HG02759 (cell line): ENCODE data around the gene HIP1.
"Not testable (repeated sequence)": the region's sequence is repeated elsewhere in the genome, so short reads cannot be mapped to it uniquely, and the experiment has no call there.

Source experiments
- ATAC-seq: cut with Tn5 transposase; IDR thresholded peaks from one replicate; pipeline ENCODE4 v1.9.1; 2021; ENCODE audit warnings: mild to moderate bottlenecking, moderate library complexity; ENCODE audit not compliant: unreplicated experiment

HIP1 gene

GRCh38 chr7:75739796-75740672 is 1.3 kb upstream of the HIP1 start:
- peak; percentile 25 for ATAC-seq

DNA sequence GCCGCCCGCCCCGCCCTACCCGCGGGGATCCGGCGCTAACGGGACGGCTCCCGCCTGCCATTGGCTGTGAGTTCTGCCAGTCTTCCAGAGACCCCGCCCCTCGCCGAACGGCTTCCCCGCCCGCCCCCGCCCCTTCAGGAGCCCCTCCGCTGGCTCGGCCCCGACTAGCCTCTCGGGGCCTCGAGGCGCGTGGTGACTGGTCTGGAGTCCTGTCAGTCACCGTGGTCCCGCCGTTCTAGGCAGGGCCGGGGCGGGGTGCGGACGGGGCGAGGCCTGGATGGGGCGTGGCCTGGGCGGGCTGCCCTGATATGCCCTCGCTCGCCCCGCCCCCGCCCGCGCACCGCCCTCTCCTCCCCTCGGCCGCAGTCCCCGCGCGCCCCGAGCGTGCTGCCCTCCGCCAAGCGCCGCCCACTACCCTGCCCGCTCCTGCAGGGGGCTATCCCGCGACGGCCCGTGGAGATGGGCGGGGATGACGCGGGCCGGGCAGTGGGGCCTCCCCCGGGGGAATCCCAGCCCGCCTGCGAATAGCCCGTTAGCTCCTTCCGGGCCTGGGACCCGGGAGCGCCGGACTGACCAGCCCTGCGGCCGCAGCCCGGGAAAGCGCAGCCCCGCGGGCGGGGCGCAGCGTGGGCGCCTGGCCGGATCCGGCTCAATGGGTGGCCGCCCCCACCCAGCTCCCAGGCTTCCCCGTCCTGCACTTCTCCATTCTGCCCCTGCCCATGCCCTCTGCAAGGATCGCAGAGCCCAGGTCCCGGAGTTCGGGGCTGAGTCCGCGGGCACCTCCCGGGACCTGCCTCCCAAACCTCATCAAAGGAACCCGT is 444 bp upstream of the HIP1 start:
- ATAC-seq: peak; percentile 96

- ATAC-seq: no peak
Observed at GRCh38 chr7:75737856-75738603, 711 bp downstream of the HIP1 start.

DNA sequence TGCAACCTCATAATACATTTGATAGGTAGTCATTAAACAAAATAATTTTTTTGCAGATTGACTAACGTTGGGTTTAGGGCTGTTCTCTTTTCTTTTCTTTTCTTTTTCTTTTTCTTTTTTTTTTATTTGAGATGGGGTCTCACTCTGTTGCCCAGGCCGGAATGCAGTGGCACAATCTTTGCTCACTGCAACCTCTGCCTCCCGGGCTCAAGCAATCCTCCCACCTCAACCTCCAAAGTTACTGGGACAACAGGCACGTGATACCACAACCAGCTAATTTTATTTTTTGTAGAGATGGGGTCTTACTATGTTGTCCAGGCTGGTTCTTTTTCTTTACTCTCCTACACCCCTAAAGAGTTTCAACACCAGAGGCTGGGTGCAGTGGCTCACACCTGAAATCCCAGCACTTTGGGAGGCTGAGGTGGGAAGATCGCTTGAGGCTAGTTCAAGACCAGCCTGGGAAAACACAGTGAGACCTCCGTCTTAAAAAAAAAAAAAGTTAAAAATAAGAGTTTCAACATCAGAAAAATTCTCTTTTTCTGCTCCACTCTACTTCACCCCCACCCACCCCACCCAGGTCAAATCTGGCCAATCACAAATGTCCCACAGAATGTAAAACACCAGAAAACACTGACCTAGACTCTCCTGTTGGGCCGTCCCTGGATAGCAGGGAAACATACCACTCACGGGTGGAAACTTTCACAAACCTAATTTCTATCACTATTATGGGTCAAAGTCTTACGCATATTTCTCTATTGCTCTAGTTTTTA is 3.0 kb downstream of the HIP1 start:
- ATAC-seq: no peak

DNA sequence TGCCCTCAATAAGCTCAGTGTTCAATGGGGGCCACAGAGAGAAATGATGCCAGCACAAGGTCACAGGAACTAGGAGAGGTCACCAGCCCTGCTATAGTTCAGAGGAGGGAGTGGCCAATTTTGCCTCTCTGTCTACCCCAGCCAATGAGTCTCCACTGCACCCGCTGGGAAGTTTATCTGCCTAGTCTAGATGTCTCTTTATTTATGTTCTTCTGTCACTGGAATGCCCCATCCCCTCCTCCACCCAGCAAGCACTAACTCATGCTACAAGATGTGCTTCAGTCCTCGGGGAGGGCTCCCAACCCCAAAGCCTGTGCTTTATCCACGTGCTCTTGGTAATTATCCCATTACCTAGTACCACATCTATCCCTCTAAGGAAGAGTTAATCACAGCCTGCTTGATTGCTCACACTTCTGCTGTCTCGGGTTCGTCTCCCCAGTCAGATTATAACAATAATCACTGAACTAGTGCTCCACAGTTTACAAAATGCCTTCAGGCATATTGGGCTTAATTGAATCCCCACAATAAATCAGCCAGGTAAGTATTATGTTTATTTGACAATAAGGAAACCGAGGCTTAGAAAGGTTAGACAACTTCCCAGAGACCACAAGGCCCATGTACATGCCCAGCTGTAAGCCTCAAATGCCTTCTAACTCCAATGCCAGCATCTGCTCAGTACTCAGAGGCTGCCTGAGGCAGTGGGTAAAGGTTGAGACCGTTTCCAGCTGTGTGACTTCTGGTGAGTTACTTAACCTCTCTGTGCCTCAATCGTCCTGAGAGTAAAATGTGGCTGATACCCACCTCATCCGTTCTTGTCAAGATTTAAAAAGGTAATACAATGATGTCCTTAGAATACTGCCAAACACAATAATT is 3.9 kb downstream of the HIP1 start:
- no peak for ATAC-seq

- no peak for ATAC-seq
Observed at GRCh38 chr7:75732764-75733630, 5.7 kb downstream of the HIP1 start.

- no peak for ATAC-seq
Observed at GRCh38 chr7:75732016-75732521, 6.7 kb downstream of the HIP1 start.

DNA sequence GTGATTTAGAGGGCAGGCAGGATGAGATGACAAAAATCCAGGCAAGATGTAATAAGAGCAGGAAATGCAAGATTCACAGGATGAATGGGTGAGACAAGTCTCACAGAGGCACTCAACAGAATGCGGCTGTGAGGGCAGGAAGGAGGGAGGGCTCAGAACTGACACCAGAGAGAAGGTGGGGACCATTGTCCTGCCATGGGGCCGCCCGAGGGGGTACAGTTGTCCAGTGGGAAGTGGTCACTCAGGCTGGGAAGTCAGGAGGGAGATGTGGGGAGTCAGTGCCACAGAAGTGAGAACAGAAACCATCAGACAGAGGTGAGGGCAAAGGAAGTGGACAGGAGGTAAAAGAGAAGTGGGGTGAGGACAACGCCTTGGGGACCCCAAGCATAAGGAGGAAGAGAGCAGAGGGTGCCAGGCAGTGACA is 8.9 kb downstream of the HIP1 start:
- no peak for ATAC-seq

- no peak for ATAC-seq
Observed at GRCh38 chr7:75727881-75728593, 10.7 kb downstream of the HIP1 start.

GRCh38 chr7:75727351-75727750 is 11.4 kb downstream of the HIP1 start:
- ATAC-seq: not testable (repeated sequence)

DNA sequence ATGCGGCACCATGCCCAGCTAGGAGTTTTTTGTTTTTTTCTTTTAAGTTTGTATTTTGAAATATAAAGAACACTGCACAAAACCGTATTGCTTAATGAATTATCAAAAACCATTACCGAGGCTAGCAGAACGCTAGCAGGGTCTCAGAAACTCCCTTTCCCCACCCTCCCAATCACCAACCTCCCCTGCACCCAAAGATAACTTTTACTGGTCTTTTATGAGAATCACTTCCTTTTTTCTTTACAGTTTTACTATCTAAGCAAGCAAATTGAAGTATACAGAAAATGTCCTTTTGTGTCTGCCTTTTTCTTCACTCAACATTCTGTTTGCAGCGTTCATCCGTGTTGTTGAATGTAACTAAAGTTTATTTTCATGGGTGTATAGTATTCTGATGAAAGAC is 13.4 kb downstream of the HIP1 start:
- ATAC-seq: no peak

DNA sequence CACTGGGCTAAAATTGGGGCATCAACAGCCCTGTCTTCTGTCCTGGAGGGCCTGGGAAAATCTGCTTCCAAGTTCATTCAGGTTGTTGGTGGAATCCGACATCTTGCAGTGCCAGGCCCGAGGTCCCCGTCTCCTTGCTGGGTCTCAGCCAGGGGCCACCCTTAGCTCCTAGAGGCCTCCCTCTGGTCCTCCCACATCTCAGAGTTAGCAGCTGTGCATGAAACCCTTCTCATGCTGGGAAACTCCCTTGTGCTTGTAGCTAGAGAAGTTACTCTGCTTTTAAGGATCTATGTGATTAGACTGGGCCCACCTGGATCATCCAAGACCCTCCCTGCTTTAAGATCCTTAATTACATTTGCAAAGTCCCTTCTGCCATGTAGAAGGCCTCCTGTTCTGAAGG is 15.3 kb downstream of the HIP1 start:
- no peak for ATAC-seq

GRCh38 chr7:75722373-75722772 is 16.4 kb downstream of the HIP1 start:
- ATAC-seq: no peak

DNA sequence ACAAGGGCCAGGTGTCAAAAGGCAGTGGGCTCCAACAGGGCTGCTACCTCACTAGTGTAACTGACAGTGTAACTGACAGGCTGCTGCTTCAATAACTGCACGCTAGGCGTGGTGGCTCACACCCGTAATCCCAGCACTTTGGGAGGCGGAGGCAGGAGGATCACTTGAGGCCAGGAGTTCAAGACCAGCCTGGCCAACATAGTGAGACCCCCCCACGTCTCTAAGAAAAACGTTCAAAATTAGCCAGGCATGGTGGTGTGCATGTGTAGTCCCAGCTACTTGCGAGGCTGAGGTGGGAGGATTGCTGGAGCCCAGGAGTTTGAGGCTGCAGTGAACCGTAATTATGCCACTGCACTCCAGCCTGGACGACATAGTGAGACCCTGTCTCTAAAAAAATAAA is 16.8 kb downstream of the HIP1 start:
- not testable (repeated sequence) for ATAC-seq

GRCh38 chr7:75721426-75721825 is 17.3 kb downstream of the HIP1 start:
- ATAC-seq: no peak

GRCh38 chr7:75719626-75720025 is 19.1 kb downstream of the HIP1 start:
- ATAC-seq: no peak

GRCh38 chr7:75718390-75719031 is 20.2 kb downstream of the HIP1 start:
- no peak for ATAC-seq
